Astrocyte (in vitro differentiated cells and primary cell): ENCODE measurements around the gene SLC45A3.

Experiments used
- CTCF ChIP-seq: IDR thresholded peaks from 2 replicates; pipeline ENCODE4 v1.5.1; 2011; ENCODE audit warnings: low read depth, mild to moderate bottlenecking, inconsistent platforms, low read length, moderate library complexity; ENCODE audit not compliant: insufficient read depth
- EZH2 ChIP-seq: IDR thresholded peaks from 2 replicates; pipeline ENCODE4 v1.6.1; 2012; ENCODE audit warnings: mild to moderate bottlenecking, low read length, inconsistent platforms; ENCODE audit not compliant: insufficient read depth

GRCh38 chr1:205677167-205677566 is 3.1 kb downstream of the SLC45A3 start:
- TF ChIP-seq CTCF (no peak), EZH2 (no peak)
